HepG2 (cell line): ENCODE data around the gene GAS2L1. TPM values are rescaled to one million over a fixed set of nuclear protein-coding genes. Genes with fewer than 3 reads are reported as not detected.

Experiments
- ATAC-seq: fragments of 200-7000 bp; cut with Tn5 transposase; 3 replicates; pipeline ENCODE4 v1.9.1; 2020; ENCODE audit warnings: mild to moderate bottlenecking, moderate library complexity
- BruUV-seq: library from RNA; stranded (reverse); fragments of 400-500 nt; replicated peaks from 2 replicates; lab custom pipeline; 2021; lab: Mats Ljungman, UMichigan
- CTCF ChIA-PET: fragments of 300-600 bp; formaldehyde crosslinking; extraction: SDS; loops from one replicate; lab custom pipeline; 2021; ENCODE audit warnings: low total read pairs, inconsistent platforms, low intra/inter-chr PET ratio; lab: Yijun Ruan, JAX
- POLR2A ChIA-PET: fragments of 350-600 bp; sonication (Branson Sonifier 250); formaldehyde crosslinking; loops from one replicate; lab custom pipeline; 2020; ENCODE audit warnings: antibody characterized with exemption, inconsistent platforms; lab: Yijun Ruan, JAX
- DNase-seq: peaks from one replicate; pipeline ENCODE4 v3.0.0-alpha.2; 2015; ENCODE audit warnings: low spot score
- FAIRE-seq: peaks from 3 replicates; lab custom pipeline; 2011; peaks lifted over from hg19 to GRCh38; lab: Jason Lieb, UNC
- H2AFZ ChIP-seq: one replicate; pipeline ENCODE4 v1.6.1; 2011; ENCODE audit warnings: low read length, inconsistent platforms
- H3K27ac ChIP-seq: fragments of 300-600 bp; 3 replicates; pipeline ENCODE4 v1.8.0; 2011; ENCODE audit warnings: mixed run types, mild to moderate bottlenecking, mixed read lengths, low read length, inconsistent platforms; ENCODE audit not compliant: insufficient read depth; ENCODE audit errors: extremely low read length
- H3K27me3 ChIP-seq, 2 experiments: fragments of 200-600 bp in 1 of 2; 2 replicates in 1 of 2; 3 replicates in 1 of 2; pipeline versions ENCODE4 v1.6.0 to v1.8.0; 2011; ENCODE audit warnings: low read length in 2 of 2, mild to moderate bottlenecking in 2 of 2, moderate library complexity in 2 of 2, inconsistent platforms in 1 of 2; ENCODE audit not compliant: insufficient read depth in 2 of 2, control insufficient read depth in 1 of 2
- H3K36me3 ChIP-seq, 2 experiments: fragments of 200-600 bp in 1 of 2; replicated peaks in 1 of 2; 2 replicates in 1 of 2; 3 replicates in 1 of 2; pipeline versions ENCODE4 v1.5.1 to v1.8.0; 2011; ENCODE audit warnings: low read length in 2 of 2, inconsistent platforms in 1 of 2; ENCODE audit not compliant: insufficient read depth in 2 of 2, control insufficient read depth in 1 of 2
- H3K4me1 ChIP-seq: 2 replicates; pipeline ENCODE4 v1.5.1; 2012; ENCODE audit warnings: low read length, inconsistent platforms; ENCODE audit not compliant: insufficient read depth
- H3K4me2 ChIP-seq: 2 replicates; pipeline ENCODE4 v1.6.0; 2011; ENCODE audit warnings: low read depth, low read length, inconsistent platforms
- H3K4me3 ChIP-seq, 3 experiments: fragments of 200-600 bp in 1 of 3; sonication (generic), shearing (Covaris generic) in 1 of 3; replicated peaks in 1 of 3; 2 replicates each; pipeline ENCODE4 v1.5.1; 2011 to 2016; ENCODE audit warnings: low read length in 3 of 3, inconsistent platforms in 2 of 3, low read depth in 2 of 3, mild to moderate bottlenecking in 2 of 3, control low read depth in 1 of 3, mixed read lengths in 1 of 3; ENCODE audit not compliant: insufficient read depth in 1 of 3
- H3K79me2 ChIP-seq: one replicate; pipeline ENCODE4 v1.6.1; 2011; ENCODE audit warnings: low read length, inconsistent platforms; ENCODE audit not compliant: insufficient read depth
- H3K9ac ChIP-seq: 2 replicates; pipeline ENCODE4 v1.6.0; 2011; ENCODE audit warnings: mild to moderate bottlenecking, low read depth, low read length, inconsistent platforms; ENCODE audit not compliant: insufficient read depth
- H3K9me3 ChIP-seq: 2 replicates; pipeline ENCODE4 v1.5.1; 2012; ENCODE audit warnings: mild to moderate bottlenecking, low read length
- H4K20me1 ChIP-seq: 2 replicates; pipeline ENCODE4 v1.6.0; 2011; ENCODE audit warnings: inconsistent platforms, mild to moderate bottlenecking, low read length, moderate library complexity; ENCODE audit not compliant: insufficient read depth
- ERF ChIP-seq: IDR thresholded peaks from 2 replicates; pipeline ENCODE4 v1.6.1; 2018; ENCODE audit warnings: missing biosample characterization, missing genetic modification reagents
- KMT2A ChIP-seq: sonication (generic); formaldehyde crosslinking; IDR thresholded peaks from 2 replicates; pipeline ENCODE4 v1.4.0; 2020; ENCODE audit warnings: missing genetic modification reagents
- PRDM10 ChIP-seq: sonication (generic); formaldehyde crosslinking; IDR thresholded peaks from 2 replicates; pipeline ENCODE4 v1.4.0; 2020; ENCODE audit warnings: low read depth, missing genetic modification reagents
- SMC3 ChIP-seq: IDR thresholded peaks from 2 replicates; pipeline ENCODE4 v1.6.1; 2011; ENCODE audit warnings: low read length, improper control_type of control experiment
- TBX3 ChIP-seq: fragments of 450-650 bp; IDR thresholded peaks from 2 replicates; pipeline ENCODE4 v1.6.1; 2017; ENCODE audit warnings: antibody characterized with exemption, mild to moderate bottlenecking, inconsistent platforms, borderline replicate concordance
- ZFP90 ChIP-seq: sonication (generic); formaldehyde crosslinking; IDR thresholded peaks from 2 replicates; pipeline ENCODE4 v1.8.0; 2022; ENCODE audit warnings: missing genetic modification reagents, mild to moderate bottlenecking, inconsistent platforms, borderline replicate concordance
- ZNF17 ChIP-seq: sonication (generic); formaldehyde crosslinking; IDR thresholded peaks from 2 replicates; pipeline ENCODE4 v1.5.0; 2020; ENCODE audit warnings: mild to moderate bottlenecking, missing genetic modification reagents
- ZNF232 ChIP-seq: sonication (generic); formaldehyde crosslinking; IDR thresholded peaks from 2 replicates; pipeline ENCODE4 v1.4.0; 2020; ENCODE audit warnings: missing genetic modification reagents, borderline replicate concordance
- ZNF329 ChIP-seq: sonication (generic); formaldehyde crosslinking; IDR thresholded peaks from 2 replicates; pipeline ENCODE4 v1.9.0; 2021; ENCODE audit warnings: low read depth, mild to moderate bottlenecking, missing genetic modification reagents
- ZNF652 ChIP-seq: IDR thresholded peaks from 2 replicates; pipeline ENCODE4 v1.6.1; 2016; ENCODE audit warnings: low read depth, borderline replicate concordance
- ZNF687 ChIP-seq: sonication (generic); formaldehyde crosslinking; IDR thresholded peaks from 2 replicates; pipeline ENCODE4 v1.5.1; 2020; ENCODE audit warnings: mild to moderate bottlenecking, missing genetic modification reagents, moderate library complexity
- WGBS: methylation state at CpG from one replicate; pipeline ENCODE4 v1.1.6; 2017; ENCODE audit warnings: low lambda C conversion rate; 5-methylcytosine and 5-hydroxymethylcytosine counted together
- in situ Hi-C: cut with HindIII; loops from 2 replicates; pipeline ENCODE4 v1.10.0; 2017; ENCODE audit warnings: low pct_unique_long_range_greater_than_20kb; ENCODE audit not compliant: extremely low pct_ligation_motif_present
- intact Hi-C: fragments of 100-400 bp; cut with micrococcal nuclease; formaldehyde crosslinking; loops from one replicate; pipeline ENCODE4 v1.10.0; 2022; ENCODE audit not compliant: unreplicated experiment
- polyA plus RNA-seq, 8 experiments: library from polyadenylated mRNA; depleted of rRNA in 3 of 8; stranded (reverse) in 7 of 8; unstranded in 1 of 8; fragments of >200 nt; fragmentation: Illumina TruSeq in 4 of 8; extraction: Trizol in 4 of 8; gene quantifications; 2 replicates each; pipeline versions ENCODE4 v1.2.1 to v1.2.3, GENCODE V29; 2011 to 2016; ENCODE audit warnings: low read depth in 4 of 8, missing spikeins in 1 of 8, mixed read lengths in 1 of 8; ENCODE audit not compliant: insufficient read depth in 1 of 8
- total RNA-seq, 5 experiments: library from RNA; depleted of rRNA; stranded (reverse); fragments of >200 nt; fragmentation: Illumina TruSeq; extraction: Trizol; gene quantifications; 2 replicates each; pipeline ENCODE4 v1.2.3, GENCODE V29; 2016; ENCODE audit warnings: low read depth in 1 of 5

Gene GAS2L1
- total and polyA plus RNA-seq, 2 of the 13 experiments (the other 11 are each of a cell fraction or from before 2014, with no cell fraction given): 1.8 to 3.3 TPM

GRCh38 chr22:29265305-29265704 lies 41.1 kb upstream of the GAS2L1 start:
- no peak overlapping the region for H3K4me2 ChIP-seq
- peaks cover 44% of the 10 kb centered on the region for H3K79me2 ChIP-seq
- no peak overlapping the region for H3K9ac ChIP-seq
- H3K27ac ChIP-seq: no peak overlapping the region
- whole genome bisulfite sequencing: 95% methylated on average over 5 of the region's 7 CpGs
- H3K4me1 ChIP-seq: peaks cover 22% of the 10 kb centered on the region
- peaks cover 2 to 12% of the 10 kb centered on the region in 2 experiments; a peak in 4 of 5 replicates for H3K36me3 ChIP-seq
- BruUV-seq: no TSS peak
- H3K9me3 ChIP-seq: no peaks in the 10 kb centered on the region
- TF ChIP-seq ZNF687 (CRISPR knock-in tag): 0 out of 2 replicates have a peak, but pooled peaks have one; percentile 7
- TF ChIP-seq ZNF652 (CRISPR knock-in tag): no peak
- CTCF ChIA-PET: no interaction called here
- no peak overlapping the region for H3K4me3 ChIP-seq
- POLR2A ChIA-PET: no interaction called here
- H3K27me3 ChIP-seq: no peaks in the 10 kb centered on the region; a peak in 1 of 5 replicates
- H2AFZ ChIP-seq: no peak overlapping the region
- intact Hi-C loops (no loop called here), in situ Hi-C loops (no loop called here)
- DNase-seq (no peak), FAIRE-seq (no peak), ATAC-seq (no peak)
- H4K20me1 ChIP-seq: peaks cover 12% of the 10 kb centered on the region

GRCh38 chr22:29265929-29266328 lies 40.5 kb upstream of the GAS2L1 start:
- H2AFZ ChIP-seq: no peak overlapping the region
- peaks cover 18% of the 10 kb centered on the region for H4K20me1 ChIP-seq
- intact Hi-C loops (no loop called here), in situ Hi-C loops (no loop called here)
- peak overlapping the region in 1 of 3 experiments; percentile 96; a peak in 1 of 6 replicates for H3K4me3 ChIP-seq
- H3K4me2 ChIP-seq: peak overlapping the region; percentile 90
- no peak for FAIRE-seq
- no peaks in the 10 kb centered on the region; a peak in 1 of 5 replicates for H3K27me3 ChIP-seq
- H3K27ac ChIP-seq: no peak overlapping the region
- ChIA-PET CTCF (no interaction called here), POLR2A (interaction anchor here (0.7 kb wide), 1 partner anchor 20 kb away, joined by 3 read pairs; no protein-coding TSS in a partner anchor)
- H3K9me3 ChIP-seq: no peaks in the 10 kb centered on the region
- H3K9ac ChIP-seq: peak overlapping the region; percentile 100; the same call in 1 of the 2 replicates
- peaks cover 50% of the 10 kb centered on the region for H3K79me2 ChIP-seq
- H3K4me1 ChIP-seq: peaks cover 28% of the 10 kb centered on the region
- no peak for ATAC-seq
- WGBS: 96% methylated on average over 4 of the region's 4 CpGs
- H3K36me3 ChIP-seq: peaks cover 3 to 16% of the 10 kb centered on the region in 2 experiments; a peak in 4 of 5 replicates
- no TSS peak for BruUV-seq
- no peak for DNase-seq
- TF ChIP-seq ERF (no peak), KMT2A (CRISPR knock-in tag) (no peak), SMC3 (no peak), PRDM10 (CRISPR knock-in tag) (no peak), ZFP90 (CRISPR knock-in tag) (no peak), ZNF329 (CRISPR knock-in tag) (no peak), ZNF17 (no peak), TBX3 (no peak), ZNF232 (CRISPR knock-in tag) (no peak)
